Activated CD8-positive, alpha-beta T cell treated with anti-CD3 and anti-CD28 coated beads for 36 hours (primary cell): ENCODE results near the gene RTN4. TPM values are rescaled to one million over a fixed set of nuclear protein-coding genes. Genes with fewer than 3 reads are reported as not detected.

Experiments used
- ATAC-seq: fragments of 200-7000 bp; cut with Tn5 transposase; one replicate; pipeline ENCODE4 v1.10.0; 2021; ENCODE audit warnings: mild to moderate bottlenecking, moderate library complexity
- CTCF ChIA-PET: fragments of 350-600 bp; sonication (Branson Sonifier 250); formaldehyde crosslinking; loops from one replicate; lab custom pipeline; 2021; ENCODE audit warnings: antibody characterized with exemption; lab: Charles Lee
- POLR2A ChIA-PET: fragments of 350-600 bp; sonication (Branson Sonifier 250); formaldehyde crosslinking; loops from one replicate; lab custom pipeline; 2021; ENCODE audit warnings: antibody characterized with exemption; lab: Charles Lee
- DNase-seq: peaks from one replicate; pipeline ENCODE4 v3.0.0-alpha.2; 2020
- H3K27ac Mint-ChIP-seq: one replicate; pipeline ENCODE4 v1.8.0; 2021; ENCODE audit warnings: mild to moderate bottlenecking, mixed read lengths
- H3K27me3 Mint-ChIP-seq: one replicate; pipeline ENCODE4 v1.8.0; 2021; ENCODE audit warnings: mixed read lengths
- H3K36me3 Mint-ChIP-seq: one replicate; pipeline ENCODE4 v1.8.0; 2021; ENCODE audit warnings: low read depth, mixed read lengths
- H3K4me1 Mint-ChIP-seq: one replicate; pipeline ENCODE4 v1.8.0; 2021; ENCODE audit warnings: low read depth, mixed read lengths
- H3K4me3 Mint-ChIP-seq: one replicate; pipeline ENCODE4 v1.8.0; 2021; ENCODE audit warnings: mild to moderate bottlenecking, moderate library complexity, mixed read lengths
- H3K9me3 Mint-ChIP-seq: one replicate; pipeline ENCODE4 v1.8.0; 2021; ENCODE audit warnings: mixed read lengths
- CTCF ChIP-seq: fragments of 200-600 bp; IDR thresholded peaks from one replicate; pipeline ENCODE4 v1.8.0; 2022; ENCODE audit warnings: antibody characterized with exemption, mild to moderate bottlenecking
- intact Hi-C: fragments of 100-400 bp; cut with micrococcal nuclease; formaldehyde crosslinking; loops from one replicate; pipeline ENCODE4 v1.10.0; 2022
- total RNA-seq, 2 experiments: library from RNA; stranded (reverse); gene quantifications; one replicate each; pipeline ENCODE4 v1.2.3, GENCODE V29; 2021

RTN4 gene
- total RNA-seq, 2 experiments from 2014 or later, result 81.5 to 85.0 TPM

- Mint-ChIP-seq H3K27me3 (no peaks in the 10 kb centered on the region), H3K27ac (no peak overlapping the region), H3K36me3 (no peaks in the 10 kb centered on the region), H3K4me3 (no peak overlapping the region), H3K4me1 (peaks cover 4% of the 10 kb centered on the region), H3K9me3 (no peaks in the 10 kb centered on the region)
- intact Hi-C loops, result no loop called here
- CTCF ChIA-PET, result interaction anchor here (0.7 to 1.4 kb wide), 3 partner anchors 13 to 1245 kb away, joined by 3 to 5 read pairs (median 3); no protein-coding TSS in a partner anchor
- POLR2A ChIA-PET, result interaction anchor here (0.6 kb wide), 1 partner anchor 58 kb away, joined by 3 read pairs; no protein-coding TSS in a partner anchor
- no peak for ATAC-seq
- TF ChIP-seq CTCF, result no peak
- DNase-seq, result no peak
Measured at GRCh38 chr2:54956111-54956627, 94.1 kb downstream of the RTN4 start.

- H3K4me1 Mint-ChIP-seq, result peaks cover 4% of the 10 kb centered on the region
- ATAC-seq (no peak), DNase-seq (no peak)
- POLR2A ChIA-PET, result interaction anchor here (0.6 kb wide), 1 partner anchor 58 kb away, joined by 3 read pairs; no protein-coding TSS in a partner anchor
- H3K9me3 Mint-ChIP-seq, result no peaks in the 10 kb centered on the region
- H3K36me3 Mint-ChIP-seq, result no peaks in the 10 kb centered on the region
- H3K27ac Mint-ChIP-seq, result no peak overlapping the region
- H3K27me3 Mint-ChIP-seq, result no peaks in the 10 kb centered on the region
- intact Hi-C loops, result no loop called here
- H3K4me3 Mint-ChIP-seq, result no peak overlapping the region
- CTCF ChIA-PET, result interaction anchor here (0.7 to 1.4 kb wide), 3 partner anchors 14 to 1244 kb away, joined by 3 to 5 read pairs (median 3); no protein-coding TSS in a partner anchor
- TF ChIP-seq CTCF, result no peak
Measured at GRCh38 chr2:54955358-54956110, 94.7 kb downstream of the RTN4 start.

- TF ChIP-seq CTCF, result no peak
- Mint-ChIP-seq H3K27ac (no peak overlapping the region), H3K9me3 (no peaks in the 10 kb centered on the region), H3K36me3 (no peaks in the 10 kb centered on the region), H3K27me3 (no peaks in the 10 kb centered on the region), H3K4me3 (no peak overlapping the region), H3K4me1 (peaks cover 4% of the 10 kb centered on the region)
- CTCF ChIA-PET, result no interaction called here
- POLR2A ChIA-PET, result no interaction called here
- ATAC-seq (no peak), DNase-seq (no peak)
- intact Hi-C loops, result no loop called here
Measured at GRCh38 chr2:54954705-54955357, 95.4 kb downstream of the RTN4 start.

GRCh38 chr2:54954158-54954557 lies 96.1 kb downstream of the RTN4 start:
- H3K27me3 Mint-ChIP-seq, result peaks cover 1% of the 10 kb centered on the region
- ChIA-PET CTCF (no interaction called here), POLR2A (interaction anchor here (0.7 kb wide), 1 partner anchor 75 kb away, joined by 4 read pairs; no protein-coding TSS in a partner anchor)
- ATAC-seq (no peak), DNase-seq (no peak)
- no peak overlapping the region for H3K27ac Mint-ChIP-seq
- no peak for TF ChIP-seq CTCF
- intact Hi-C loops, result no loop called here
- no peaks in the 10 kb centered on the region for H3K36me3 Mint-ChIP-seq
- no peak overlapping the region for H3K4me3 Mint-ChIP-seq
- peaks cover 4% of the 10 kb centered on the region for H3K4me1 Mint-ChIP-seq
- H3K9me3 Mint-ChIP-seq, result no peaks in the 10 kb centered on the region
